IMR-90 (cell line): ENCODE data around the gene SLC25A25.

Experiments used
- BHLHE40 ChIP-seq: fragments of 150-350 bp; IDR thresholded peaks from 2 replicates; pipeline ENCODE4 v1.6.1; 2016; ENCODE audit warnings: mild to moderate bottlenecking, low read depth, low read length
- CEBPB ChIP-seq: IDR thresholded peaks from 2 replicates; pipeline ENCODE4 v1.6.1; 2012; ENCODE audit warnings: low read depth, low read length, improper control_type of control experiment
- CHD1 ChIP-seq: IDR thresholded peaks from 2 replicates; pipeline ENCODE4 v1.6.1; 2012; ENCODE audit warnings: low read depth, low read length, improper control_type of control experiment
- FOS ChIP-seq: fragments of 150-350 bp; IDR thresholded peaks from 2 replicates; pipeline ENCODE4 v1.6.1; 2016; ENCODE audit warnings: low read depth, low read length
- MAZ ChIP-seq: IDR thresholded peaks from 2 replicates; pipeline ENCODE4 v1.6.1; 2012; ENCODE audit warnings: low read depth, mild to moderate bottlenecking, low read length, improper control_type of control experiment, moderate library complexity, borderline replicate concordance
- MXI1 ChIP-seq: IDR thresholded peaks from 2 replicates; pipeline ENCODE4 v1.6.1; 2012; ENCODE audit warnings: low read depth, mild to moderate bottlenecking, low read length, moderate library complexity, borderline replicate concordance
- POLR2A ChIP-seq: IDR thresholded peaks from 2 replicates; pipeline ENCODE4 v1.6.1; 2012; ENCODE audit warnings: mild to moderate bottlenecking, low read depth, low read length
- RAD21 ChIP-seq: IDR thresholded peaks from 2 replicates; pipeline ENCODE4 v1.6.1; 2012; ENCODE audit warnings: low read length, improper control_type of control experiment
- RFX5 ChIP-seq: IDR thresholded peaks from 2 replicates; pipeline ENCODE4 v1.8.0; 2012; ENCODE audit warnings: low read depth, mild to moderate bottlenecking, low read length, moderate library complexity
- TF ChIP-seq, protein P1 (sequence below): conservative IDR thresholded peaks from 2 replicates; pipeline ENCODE4 v1.5.1; 2012; ENCODE audit warnings: mild to moderate bottlenecking, low read depth, low read length, improper control_type of control experiment
- TF ChIP-seq, protein P2 (sequence below): fragments of 150-350 bp; IDR thresholded peaks from 2 replicates; pipeline ENCODE4 v1.6.1; 2017; ENCODE audit warnings: mild to moderate bottlenecking, antibody characterized with exemption, low read length, low read depth
- TF ChIP-seq, protein P3 (sequence below): fragments of 150-350 bp; IDR thresholded peaks from 2 replicates; pipeline ENCODE4 v1.6.1; 2016; ENCODE audit warnings: low read depth, mild to moderate bottlenecking, low read length, moderate library complexity, borderline replicate concordance

DNA sequence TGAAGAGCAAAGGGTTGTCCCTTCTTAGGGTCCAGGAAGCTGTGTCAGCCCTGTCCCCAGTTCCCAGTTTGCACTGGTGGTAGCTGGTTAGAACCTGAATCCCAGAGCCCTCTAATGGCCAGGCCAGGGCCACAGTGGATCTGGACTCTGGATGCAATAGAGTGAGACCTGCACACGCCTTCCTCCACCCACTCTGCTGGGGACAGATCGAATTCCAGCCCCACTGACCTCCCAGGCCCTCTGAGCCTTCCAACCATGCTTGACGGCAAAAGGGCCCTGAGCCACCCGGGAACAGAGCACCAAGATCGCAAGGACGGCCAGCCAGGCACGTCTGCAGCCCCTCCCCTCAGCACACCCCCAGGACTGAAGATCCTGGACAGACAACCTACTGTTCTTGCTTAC is 24.6 kb upstream of the SLC25A25 start:
- TF ChIP-seq, protein P1, sequence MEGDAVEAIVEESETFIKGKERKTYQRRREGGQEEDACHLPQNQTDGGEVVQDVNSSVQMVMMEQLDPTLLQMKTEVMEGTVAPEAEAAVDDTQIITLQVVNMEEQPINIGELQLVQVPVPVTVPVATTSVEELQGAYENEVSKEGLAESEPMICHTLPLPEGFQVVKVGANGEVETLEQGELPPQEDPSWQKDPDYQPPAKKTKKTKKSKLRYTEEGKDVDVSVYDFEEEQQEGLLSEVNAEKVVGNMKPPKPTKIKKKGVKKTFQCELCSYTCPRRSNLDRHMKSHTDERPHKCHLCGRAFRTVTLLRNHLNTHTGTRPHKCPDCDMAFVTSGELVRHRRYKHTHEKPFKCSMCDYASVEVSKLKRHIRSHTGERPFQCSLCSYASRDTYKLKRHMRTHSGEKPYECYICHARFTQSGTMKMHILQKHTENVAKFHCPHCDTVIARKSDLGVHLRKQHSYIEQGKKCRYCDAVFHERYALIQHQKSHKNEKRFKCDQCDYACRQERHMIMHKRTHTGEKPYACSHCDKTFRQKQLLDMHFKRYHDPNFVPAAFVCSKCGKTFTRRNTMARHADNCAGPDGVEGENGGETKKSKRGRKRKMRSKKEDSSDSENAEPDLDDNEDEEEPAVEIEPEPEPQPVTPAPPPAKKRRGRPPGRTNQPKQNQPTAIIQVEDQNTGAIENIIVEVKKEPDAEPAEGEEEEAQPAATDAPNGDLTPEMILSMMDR = no peak
- TF ChIP-seq, protein P2, sequence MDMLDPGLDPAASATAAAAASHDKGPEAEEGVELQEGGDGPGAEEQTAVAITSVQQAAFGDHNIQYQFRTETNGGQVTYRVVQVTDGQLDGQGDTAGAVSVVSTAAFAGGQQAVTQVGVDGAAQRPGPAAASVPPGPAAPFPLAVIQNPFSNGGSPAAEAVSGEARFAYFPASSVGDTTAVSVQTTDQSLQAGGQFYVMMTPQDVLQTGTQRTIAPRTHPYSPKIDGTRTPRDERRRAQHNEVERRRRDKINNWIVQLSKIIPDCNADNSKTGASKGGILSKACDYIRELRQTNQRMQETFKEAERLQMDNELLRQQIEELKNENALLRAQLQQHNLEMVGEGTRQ = no peak
- TF ChIP-seq MAZ (no peak), BHLHE40 (no peak), CHD1 (no peak), RAD21 (no peak), POLR2A (no peak), MXI1 (no peak), FOS (no peak), RFX5 (no peak), CEBPB (no peak)
- TF ChIP-seq, protein P3, sequence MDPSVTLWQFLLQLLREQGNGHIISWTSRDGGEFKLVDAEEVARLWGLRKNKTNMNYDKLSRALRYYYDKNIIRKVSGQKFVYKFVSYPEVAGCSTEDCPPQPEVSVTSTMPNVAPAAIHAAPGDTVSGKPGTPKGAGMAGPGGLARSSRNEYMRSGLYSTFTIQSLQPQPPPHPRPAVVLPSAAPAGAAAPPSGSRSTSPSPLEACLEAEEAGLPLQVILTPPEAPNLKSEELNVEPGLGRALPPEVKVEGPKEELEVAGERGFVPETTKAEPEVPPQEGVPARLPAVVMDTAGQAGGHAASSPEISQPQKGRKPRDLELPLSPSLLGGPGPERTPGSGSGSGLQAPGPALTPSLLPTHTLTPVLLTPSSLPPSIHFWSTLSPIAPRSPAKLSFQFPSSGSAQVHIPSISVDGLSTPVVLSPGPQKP = no peak
